ENCODE data around the gene IL4I1.

The IL4I1 gene

DNA sequence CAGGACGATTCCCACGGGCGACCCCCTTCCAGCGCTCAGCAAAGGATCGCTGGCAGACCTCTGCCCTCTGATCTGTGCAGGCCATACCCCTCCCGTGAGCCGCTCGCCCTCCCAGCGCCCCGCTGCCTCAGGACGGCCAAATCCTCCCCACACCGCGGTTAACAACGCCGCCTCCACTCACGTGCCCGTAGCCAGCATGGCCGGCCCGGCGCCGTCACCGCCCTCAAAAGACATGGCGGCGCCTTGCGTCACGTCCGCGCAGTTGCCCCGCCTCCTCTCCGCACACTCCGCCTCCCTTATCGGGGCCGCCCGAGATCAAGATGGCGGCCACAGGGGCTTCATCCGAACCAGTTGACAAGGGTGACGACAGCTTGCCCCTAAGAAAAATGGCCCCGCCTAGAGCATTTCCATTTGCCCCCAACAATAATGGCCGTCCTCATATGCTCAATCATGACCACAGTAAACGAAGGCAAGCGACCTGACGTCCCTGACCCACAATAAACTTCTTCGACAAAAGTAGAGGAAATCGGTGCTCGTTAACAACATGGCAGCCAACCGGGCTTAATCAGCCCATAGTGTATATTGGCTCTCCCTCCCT, 20.2 kb downstream of the IL4I1 start:
- Histone ChIP-seq H4K8ac (ENCODE audit: low read depth, low read length) (no peak overlapping the region), H3K4me2 (ENCODE audit: low read length) (peak overlapping the region; percentile 91), H3K18ac (ENCODE audit: low read length) (peak overlapping the region; percentile 72), H2AK5ac (ENCODE audit: low read length) (no peak overlapping the region), H2BK15ac (replicated peaks; ENCODE audit: low read depth) (no peak overlapping the region), H2BK120ac (ENCODE audit: low read depth, low read length) (peak overlapping the region; percentile 24), H4K5ac (ENCODE audit: low read length) (peak overlapping the region; percentile 97), H2BK5ac (ENCODE audit: low read length) (peak overlapping the region; percentile 99), H3K4me1 (ENCODE audit: control insufficient read depth, low read depth, low read length) (peaks cover 4% of the 10 kb centered on the region), H3K36me3 (ENCODE audit: control insufficient read depth, insufficient read depth, low read length) (no peaks in the 10 kb centered on the region), H3K27me3 (ENCODE audit: insufficient read depth, low read length, poor library complexity) (no peaks in the 10 kb centered on the region), H3K4ac (ENCODE audit: low read depth, low read length) (peak overlapping the region; percentile 60), H3K56ac (ENCODE audit: low read length) (peak overlapping the region; percentile 100), H3K4me3 (ENCODE audit: low read length) (peak overlapping the region; percentile 73), H3K9ac (ENCODE audit: low read length) (peak overlapping the region; percentile 94), H3K79me2 (ENCODE audit: control insufficient read depth, insufficient read depth, low read length) (peaks cover 16% of the 10 kb centered on the region), H3K79me1 (ENCODE audit: low read length) (peaks cover 18% of the 10 kb centered on the region), H3K23ac (ENCODE audit: low read length) (peak overlapping the region; percentile 90), H3K27ac (ENCODE audit: low read depth, low read length) (peak overlapping the region; percentile 86)
- DNase-seq = peak; percentile 99
- no CpG with 5 or more reads among the region's 46 CpGs for WGBS (ENCODE audit: extremely low coverage, insufficient coverage, low lambda C conversion rate)

DNA sequence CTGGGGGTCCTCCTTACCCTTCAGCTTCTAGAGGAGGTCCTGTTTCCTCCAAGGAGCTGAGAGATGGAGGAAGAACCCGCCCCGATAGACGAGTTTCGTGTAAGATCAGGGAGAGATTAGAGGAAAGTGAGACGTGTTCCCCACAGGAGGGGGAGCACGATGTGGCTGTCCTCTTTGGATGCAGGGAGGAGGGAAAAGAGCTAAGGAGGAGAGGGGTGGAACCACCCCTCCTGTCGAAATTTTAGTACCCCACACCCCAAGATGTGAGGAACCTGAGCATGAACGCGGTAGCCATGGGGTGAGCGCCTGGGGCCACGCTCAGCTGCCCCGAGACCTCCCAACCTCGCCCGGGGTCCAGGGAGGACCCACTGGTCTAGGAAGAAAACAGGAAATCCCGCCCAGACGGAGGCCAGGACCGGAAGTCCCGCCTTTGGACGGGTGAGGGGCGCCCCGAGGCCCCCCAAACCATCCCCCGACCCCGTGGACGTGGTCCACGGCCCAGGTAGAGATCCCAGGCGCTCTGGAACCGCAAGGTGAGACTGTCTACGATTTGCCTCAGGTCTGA, 20.7 kb downstream of the IL4I1 start:
- peak overlapping the region; percentile 24 for H2BK120ac ChIP-seq (ENCODE audit: low read depth, low read length)
- no peak overlapping the region for H4K5ac ChIP-seq (ENCODE audit: low read length)
- peak overlapping the region; percentile 20 for H2AK5ac ChIP-seq (ENCODE audit: low read length)
- DNase-seq = peak; percentile 67
- no peaks in the 10 kb centered on the region for H3K27me3 ChIP-seq (ENCODE audit: insufficient read depth, low read length, poor library complexity)
- peaks cover 16% of the 10 kb centered on the region for H3K79me2 ChIP-seq (ENCODE audit: control insufficient read depth, insufficient read depth, low read length)
- H3K9ac ChIP-seq (ENCODE audit: low read length) = peak overlapping the region; percentile 94
- H3K27ac ChIP-seq (ENCODE audit: low read depth, low read length) = peak overlapping the region; percentile 86
- H3K4me3 ChIP-seq (ENCODE audit: low read length) = peak overlapping the region; percentile 73
- peak overlapping the region; percentile 52 for H3K4me2 ChIP-seq (ENCODE audit: low read length)
- H3K18ac ChIP-seq (ENCODE audit: low read length) = peak overlapping the region; percentile 72
- H2BK15ac ChIP-seq (replicated peaks; ENCODE audit: low read depth) = no peak overlapping the region
- peaks cover 18% of the 10 kb centered on the region for H3K79me1 ChIP-seq (ENCODE audit: low read length)
- no peak overlapping the region for H4K8ac ChIP-seq (ENCODE audit: low read depth, low read length)
- peaks cover 4% of the 10 kb centered on the region for H3K4me1 ChIP-seq (ENCODE audit: control insufficient read depth, low read depth, low read length)
- H3K56ac ChIP-seq (ENCODE audit: low read length) = peak overlapping the region; percentile 100
- WGBS (ENCODE audit: extremely low coverage, insufficient coverage, low lambda C conversion rate) = no CpG with 5 or more reads among the region's 28 CpGs
- no peaks in the 10 kb centered on the region for H3K36me3 ChIP-seq (ENCODE audit: control insufficient read depth, insufficient read depth, low read length)
- H3K4ac ChIP-seq (ENCODE audit: low read depth, low read length) = peak overlapping the region; percentile 75
- peak overlapping the region; percentile 67 for H2BK5ac ChIP-seq (ENCODE audit: low read length)
- peak overlapping the region; percentile 90 for H3K23ac ChIP-seq (ENCODE audit: low read length)

DNA sequence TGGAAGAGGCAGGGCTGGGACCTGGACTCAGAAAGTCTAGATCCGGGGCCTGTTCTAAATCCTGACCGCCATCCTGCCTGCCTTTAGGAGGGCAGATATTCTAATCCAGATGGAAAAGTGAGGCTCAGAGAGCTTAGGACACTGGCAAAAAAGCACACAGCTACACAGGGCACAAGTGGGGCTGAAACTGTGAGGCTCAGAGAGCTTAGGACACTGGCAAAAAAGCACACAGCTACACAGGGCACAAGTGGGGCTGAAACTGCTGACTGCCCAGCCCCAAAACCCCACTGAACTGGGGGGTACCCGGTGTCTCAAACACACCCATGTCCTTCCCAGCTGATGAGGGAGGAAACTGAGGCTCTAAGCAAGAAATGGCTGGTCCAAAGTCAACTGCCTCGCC, 21.5 kb downstream of the IL4I1 start:
- Histone ChIP-seq H2BK5ac (ENCODE audit: low read length) (no peak overlapping the region), H3K27me3 (ENCODE audit: insufficient read depth, low read length, poor library complexity) (no peaks in the 10 kb centered on the region), H3K9ac (ENCODE audit: low read length) (peak overlapping the region; percentile 94), H3K36me3 (ENCODE audit: control insufficient read depth, insufficient read depth, low read length) (no peaks in the 10 kb centered on the region), H3K4me1 (ENCODE audit: control insufficient read depth, low read depth, low read length) (peaks cover 4% of the 10 kb centered on the region), H4K8ac (ENCODE audit: low read depth, low read length) (no peak overlapping the region), H3K4me2 (ENCODE audit: low read length) (peak overlapping the region; percentile 52), H3K4me3 (ENCODE audit: low read length) (no peak overlapping the region), H2AK5ac (ENCODE audit: low read length) (no peak overlapping the region), H3K23ac (ENCODE audit: low read length) (no peak overlapping the region), H3K79me2 (ENCODE audit: control insufficient read depth, insufficient read depth, low read length) (peaks cover 16% of the 10 kb centered on the region), H3K4ac (ENCODE audit: low read depth, low read length) (no peak overlapping the region), H4K5ac (ENCODE audit: low read length) (no peak overlapping the region), H2BK120ac (ENCODE audit: low read depth, low read length) (no peak overlapping the region), H3K79me1 (ENCODE audit: low read length) (peaks cover 15% of the 10 kb centered on the region), H3K27ac (ENCODE audit: low read depth, low read length) (no peak overlapping the region), H3K56ac (ENCODE audit: low read length) (peak overlapping the region; percentile 100), H3K18ac (ENCODE audit: low read length) (no peak overlapping the region), H2BK15ac (replicated peaks; ENCODE audit: low read depth) (no peak overlapping the region)
- no peak for DNase-seq
- WGBS (ENCODE audit: extremely low coverage, insufficient coverage, low lambda C conversion rate) = no CpG with 5 or more reads among the region's 4 CpGs

DNA sequence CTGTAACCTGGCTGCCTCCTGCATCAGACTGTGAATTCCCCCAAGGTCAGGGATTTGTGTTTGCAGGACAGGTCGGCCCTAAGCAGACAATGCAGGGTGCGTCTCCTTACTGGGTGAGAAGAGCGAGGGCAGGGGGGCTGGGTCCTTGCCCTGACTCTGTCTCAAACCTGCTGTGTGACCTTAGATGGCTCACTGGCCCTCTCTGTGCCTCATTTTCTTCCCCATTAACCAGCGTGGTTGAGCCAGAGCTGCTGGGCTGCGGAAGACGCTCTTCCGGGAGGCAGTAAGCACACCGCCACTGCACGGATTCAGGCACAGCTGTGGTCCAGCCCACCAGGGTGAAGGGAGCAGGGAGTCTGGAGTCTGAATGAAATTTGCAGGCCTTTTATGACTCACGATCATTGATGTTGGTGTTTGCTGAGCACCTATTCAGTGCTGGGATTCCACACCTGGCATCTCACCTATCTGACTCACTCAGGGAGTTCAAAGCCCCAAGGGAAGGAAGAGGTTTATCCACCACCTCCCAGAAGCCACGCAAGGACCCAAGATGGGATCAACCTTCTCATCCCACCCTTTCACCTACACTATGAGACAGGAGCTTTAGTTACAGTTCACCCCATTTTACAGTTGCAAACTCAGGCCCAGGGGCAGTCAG, 22.1 kb downstream of the IL4I1 start:
- Histone ChIP-seq H2BK120ac (ENCODE audit: low read depth, low read length) (no peak overlapping the region), H2AK5ac (ENCODE audit: low read length) (no peak overlapping the region), H2BK15ac (replicated peaks; ENCODE audit: low read depth) (no peak overlapping the region), H3K56ac (ENCODE audit: low read length) (no peak overlapping the region), H3K4me1 (ENCODE audit: control insufficient read depth, low read depth, low read length) (peaks cover 5% of the 10 kb centered on the region), H3K4me2 (ENCODE audit: low read length) (no peak overlapping the region), H3K23ac (ENCODE audit: low read length) (no peak overlapping the region), H4K5ac (ENCODE audit: low read length) (no peak overlapping the region), H3K79me2 (ENCODE audit: control insufficient read depth, insufficient read depth, low read length) (peaks cover 16% of the 10 kb centered on the region), H3K4ac (ENCODE audit: low read depth, low read length) (no peak overlapping the region), H3K9ac (ENCODE audit: low read length) (no peak overlapping the region), H4K8ac (ENCODE audit: low read depth, low read length) (no peak overlapping the region), H3K4me3 (ENCODE audit: low read length) (no peak overlapping the region), H3K27ac (ENCODE audit: low read depth, low read length) (no peak overlapping the region), H3K36me3 (ENCODE audit: control insufficient read depth, insufficient read depth, low read length) (no peaks in the 10 kb centered on the region), H3K18ac (ENCODE audit: low read length) (no peak overlapping the region), H3K79me1 (ENCODE audit: low read length) (peaks cover 15% of the 10 kb centered on the region), H2BK5ac (ENCODE audit: low read length) (no peak overlapping the region), H3K27me3 (ENCODE audit: insufficient read depth, low read length, poor library complexity) (no peaks in the 10 kb centered on the region)
- WGBS (ENCODE audit: extremely low coverage, insufficient coverage, low lambda C conversion rate) = no CpG with 5 or more reads among the region's 11 CpGs
- no peak for DNase-seq

DNA sequence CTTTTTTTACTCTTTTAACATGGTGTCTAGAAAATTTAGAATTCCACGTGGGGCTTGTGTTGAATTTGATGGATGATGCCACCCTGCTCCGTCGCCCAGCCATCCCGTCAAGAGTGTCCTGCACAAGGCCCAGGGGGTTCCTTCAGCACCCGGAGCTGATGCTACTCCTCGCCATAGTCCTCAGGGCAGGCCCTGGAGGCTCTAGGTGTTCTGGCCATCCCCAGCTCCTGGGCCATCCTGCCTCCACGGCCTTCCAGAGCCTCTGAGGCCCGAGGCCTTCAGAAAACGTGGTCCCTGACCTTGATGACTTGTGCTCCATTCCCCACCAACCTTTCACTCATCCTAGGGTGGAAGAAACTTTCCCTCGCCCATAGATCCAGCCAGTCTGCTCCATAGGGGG, 22.9 kb downstream of the IL4I1 start:
- H3K27ac ChIP-seq (ENCODE audit: low read depth, low read length) = no peak overlapping the region
- no peak overlapping the region for H3K56ac ChIP-seq (ENCODE audit: low read length)
- no peaks in the 10 kb centered on the region for H3K36me3 ChIP-seq (ENCODE audit: control insufficient read depth, insufficient read depth, low read length)
- H3K79me1 ChIP-seq (ENCODE audit: low read length) = peaks cover 12% of the 10 kb centered on the region
- no peak overlapping the region for H3K23ac ChIP-seq (ENCODE audit: low read length)
- no peak for DNase-seq
- H4K5ac ChIP-seq (ENCODE audit: low read length) = no peak overlapping the region
- H4K8ac ChIP-seq (ENCODE audit: low read depth, low read length) = no peak overlapping the region
- H2BK5ac ChIP-seq (ENCODE audit: low read length) = no peak overlapping the region
- H3K18ac ChIP-seq (ENCODE audit: low read length) = no peak overlapping the region
- no peak overlapping the region for H2AK5ac ChIP-seq (ENCODE audit: low read length)
- H2BK120ac ChIP-seq (ENCODE audit: low read depth, low read length) = no peak overlapping the region
- H3K4me1 ChIP-seq (ENCODE audit: control insufficient read depth, low read depth, low read length) = peaks cover 5% of the 10 kb centered on the region
- no CpG with 5 or more reads among the region's 10 CpGs for WGBS (ENCODE audit: extremely low coverage, insufficient coverage, low lambda C conversion rate)
- no peak overlapping the region for H3K4ac ChIP-seq (ENCODE audit: low read depth, low read length)
- H3K4me2 ChIP-seq (ENCODE audit: low read length) = no peak overlapping the region
- H3K27me3 ChIP-seq (ENCODE audit: insufficient read depth, low read length, poor library complexity) = no peaks in the 10 kb centered on the region
- no peak overlapping the region for H3K4me3 ChIP-seq (ENCODE audit: low read length)
- no peak overlapping the region for H3K9ac ChIP-seq (ENCODE audit: low read length)
- peaks cover 14% of the 10 kb centered on the region for H3K79me2 ChIP-seq (ENCODE audit: control insufficient read depth, insufficient read depth, low read length)
- H2BK15ac ChIP-seq (replicated peaks; ENCODE audit: low read depth) = no peak overlapping the region

Measured in mesendoderm (in vitro differentiated cells).